HuH-7.5 (cell line): ENCODE results near the gene PCBP2.
A peak's percentile ranks its signal among the peaks of the same experiment; 100 is the strongest.
"Not testable (repeated sequence)": the region's sequence is repeated elsewhere in the genome, so short reads cannot be mapped to it uniquely, and the experiment has no call there.

Experiments used
- DNase-seq: peaks from one replicate; pipeline ENCODE4 v3.0.0; 2011; ENCODE audit warnings: low spot score

PCBP2 gene

DNA sequence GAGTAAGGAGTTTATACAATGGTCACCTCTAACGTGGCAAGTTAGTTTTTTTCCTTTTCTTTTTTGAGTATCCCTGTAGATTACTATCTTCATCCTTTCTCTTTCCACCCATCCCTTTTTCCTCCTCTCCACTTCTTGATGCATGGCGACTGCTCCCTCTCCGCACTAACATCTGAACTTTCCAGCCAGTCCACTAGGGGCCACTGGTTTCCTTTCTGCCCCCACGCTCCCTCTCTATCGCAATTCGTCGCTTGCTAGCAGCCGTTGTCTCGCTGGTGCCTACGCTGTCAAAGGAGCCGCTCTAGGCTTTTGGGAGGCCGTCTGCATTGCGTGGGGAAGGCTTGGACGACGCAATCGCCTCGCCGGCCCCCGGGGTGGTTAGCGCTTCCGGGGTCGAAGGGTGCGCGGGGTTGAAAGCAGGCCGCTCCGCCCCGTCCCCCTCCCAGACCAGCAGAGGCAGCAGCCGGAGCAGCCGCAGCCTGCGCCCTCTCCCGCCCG lies at the start of gene PCBP2:
Gene PCBP2 (plus strand): TSS at position 442 of the 498 bp plus-strand sequence. CDS start 2,699 bp downstream, outside the sequence.
- DNase-seq, result peak; percentile 96

DNA sequence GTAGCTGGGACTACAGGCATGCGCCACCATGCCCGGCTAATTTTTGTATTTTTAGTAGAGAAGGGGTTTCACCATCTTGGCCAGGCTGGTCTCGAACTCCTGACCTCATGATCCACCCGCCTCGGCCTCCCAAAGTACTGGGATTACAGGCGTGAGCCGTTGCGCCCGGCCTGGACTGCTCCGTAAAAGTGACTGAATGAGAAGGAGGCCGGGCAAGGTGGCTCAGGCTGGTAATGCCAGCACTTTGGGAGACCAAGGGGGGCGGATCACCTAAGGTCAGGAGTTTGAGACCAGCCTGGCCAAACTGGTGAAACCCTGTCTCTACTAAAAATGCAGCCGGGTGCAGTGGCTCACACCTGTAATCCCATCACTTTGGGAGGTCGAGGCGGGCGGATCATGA lies 49.6 kb upstream of the PCBP2 start:
- not testable (repeated sequence) for DNase-seq

DNA sequence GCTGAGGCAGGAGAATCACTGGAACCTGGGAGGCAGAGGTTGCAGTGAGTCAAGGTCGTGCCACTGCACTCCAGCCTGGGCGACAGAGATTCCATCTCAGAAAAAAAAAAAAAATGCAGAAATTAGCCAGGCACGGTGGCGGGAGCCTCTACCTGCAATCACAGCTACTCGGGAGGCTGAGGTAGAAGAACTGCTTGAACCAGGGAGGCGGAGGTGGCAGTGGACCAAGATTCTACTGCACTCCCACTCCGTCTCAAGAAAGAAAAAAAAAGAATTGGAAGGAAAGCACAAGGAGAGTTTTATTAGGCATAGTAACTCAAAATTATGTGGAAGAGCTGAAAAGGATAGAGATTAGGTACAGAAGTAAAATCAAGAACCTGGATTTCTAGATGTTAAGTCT lies 49.0 kb upstream of the PCBP2 start:
- DNase-seq, result no peak

GRCh38 chr12:53410951-53411350 lies 41.0 kb upstream of the PCBP2 start:
- DNase-seq, result no peak

- DNase-seq, result no peak
Measured at GRCh38 chr12:53413485-53414204, 38.3 kb upstream of the PCBP2 start.

DNA sequence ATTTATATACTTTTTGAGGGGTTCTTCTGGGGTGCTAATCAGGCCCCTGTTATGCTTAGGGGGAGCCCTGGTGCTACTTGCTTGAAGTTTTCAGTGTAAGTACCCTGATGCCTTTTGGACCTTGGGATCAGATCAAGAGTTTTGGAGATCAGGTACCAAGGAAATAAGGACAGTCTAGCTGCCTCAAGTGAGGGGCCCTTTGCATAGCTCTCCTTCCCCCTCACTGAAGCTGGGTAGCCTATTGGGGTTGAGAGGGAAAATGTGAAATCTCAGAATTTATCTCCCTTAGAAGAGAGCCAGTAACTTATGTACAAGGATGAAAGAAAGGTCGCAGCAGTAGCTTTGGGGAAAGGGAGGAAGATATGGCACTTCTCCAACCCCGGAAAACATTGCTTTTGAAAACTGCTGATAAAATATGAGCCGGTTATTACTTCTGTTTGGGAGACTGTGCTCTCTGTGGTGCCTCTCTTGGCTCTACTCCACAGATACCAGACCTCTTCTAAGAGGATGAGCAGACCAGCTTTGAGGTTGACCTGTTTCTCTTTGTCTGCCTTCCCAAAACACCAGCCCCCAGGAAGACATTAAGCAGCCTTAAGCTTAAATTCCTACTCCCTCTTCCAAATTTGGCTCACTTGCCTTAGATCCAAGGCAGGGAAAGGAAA lies 37.0 kb upstream of the PCBP2 start:
- no peak for DNase-seq

GRCh38 chr12:53415752-53416389 lies 36.0 kb upstream of the PCBP2 start:
- DNase-seq, result not testable (repeated sequence)

DNA sequence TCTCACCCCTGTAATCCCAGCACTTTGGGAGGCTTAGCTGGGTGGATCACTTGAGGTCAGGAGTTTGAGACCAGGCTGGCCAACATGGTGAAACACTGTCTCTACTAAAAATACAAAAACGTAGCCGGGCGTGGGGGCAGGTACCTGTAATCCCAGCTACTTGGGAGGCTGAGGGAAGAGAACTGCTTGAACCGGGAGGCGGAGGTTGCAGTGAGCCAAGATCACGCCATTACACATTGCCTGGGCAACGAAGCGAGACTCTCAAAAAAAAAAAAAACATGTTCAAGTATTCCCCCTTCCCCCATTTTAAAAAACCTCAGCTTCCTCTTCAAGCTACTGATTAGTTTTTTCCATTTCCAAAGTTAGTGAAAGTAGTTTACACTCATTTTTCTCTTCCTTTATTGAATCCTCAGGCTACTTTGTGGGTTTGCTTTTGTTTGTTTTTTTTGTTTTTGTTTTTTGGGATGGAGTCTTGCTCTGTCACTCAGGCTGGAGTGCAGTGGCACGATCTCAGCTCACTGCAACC lies 34.5 kb upstream of the PCBP2 start:
- not testable (repeated sequence) for DNase-seq

DNA sequence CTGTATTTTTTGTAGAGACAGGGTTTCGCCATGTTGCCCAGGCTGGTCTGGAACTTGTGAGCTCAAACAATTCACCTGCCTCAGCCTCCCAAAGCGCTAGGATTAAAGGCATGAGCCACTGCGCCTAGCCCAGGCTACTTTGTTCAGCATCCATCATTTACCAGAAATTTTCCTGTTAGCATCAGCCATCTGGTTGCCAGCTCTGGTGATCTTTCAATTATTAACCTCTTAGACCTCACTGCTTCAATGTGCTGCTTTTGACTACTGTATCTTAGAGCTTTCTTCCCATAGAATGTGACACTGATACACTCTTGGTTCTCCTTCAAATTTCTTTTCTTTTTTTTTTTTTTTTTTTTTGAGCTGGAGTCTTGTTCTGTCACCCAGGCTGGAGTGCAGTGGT lies 33.7 kb upstream of the PCBP2 start:
- DNase-seq, result no peak

DNA sequence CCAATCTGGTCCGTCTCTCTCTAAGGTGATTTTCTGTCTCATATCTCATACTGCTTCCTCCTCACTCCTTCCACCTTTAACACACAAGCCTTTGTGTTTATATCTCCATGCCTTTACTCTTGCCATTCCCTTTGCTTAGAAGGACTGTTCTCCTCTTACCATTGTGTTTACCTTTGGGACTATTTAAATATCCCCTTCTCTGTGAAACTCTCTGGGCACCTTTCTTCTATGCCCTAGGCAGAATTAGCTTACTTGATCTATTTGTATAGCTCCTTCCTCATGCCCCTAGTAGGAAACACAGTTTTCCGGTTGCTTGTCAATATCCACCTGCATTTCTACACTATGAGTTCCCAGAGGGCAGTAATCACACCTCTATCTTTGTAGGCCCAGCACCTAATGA lies 32.1 kb upstream of the PCBP2 start:
- no peak for DNase-seq

DNA sequence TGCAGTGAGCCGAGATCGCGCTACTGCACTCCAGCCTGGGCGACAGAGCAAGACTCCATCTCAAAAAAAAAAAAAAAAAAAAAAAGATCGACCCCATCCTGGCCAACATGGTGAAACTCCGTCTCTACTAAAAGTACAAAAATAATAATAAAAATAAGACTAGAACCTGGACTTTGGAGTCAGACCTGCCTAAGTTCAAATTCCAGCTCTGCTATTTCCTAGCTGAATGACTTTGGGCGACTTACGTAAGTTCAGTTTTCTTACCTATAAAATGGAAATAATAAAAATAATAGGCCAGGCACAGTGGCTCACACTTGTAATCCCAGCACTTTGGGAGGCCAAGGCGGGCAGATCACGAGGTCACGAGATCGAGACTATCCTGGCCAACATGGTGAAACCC lies 29.7 kb upstream of the PCBP2 start:
- not testable (repeated sequence) for DNase-seq

DNA sequence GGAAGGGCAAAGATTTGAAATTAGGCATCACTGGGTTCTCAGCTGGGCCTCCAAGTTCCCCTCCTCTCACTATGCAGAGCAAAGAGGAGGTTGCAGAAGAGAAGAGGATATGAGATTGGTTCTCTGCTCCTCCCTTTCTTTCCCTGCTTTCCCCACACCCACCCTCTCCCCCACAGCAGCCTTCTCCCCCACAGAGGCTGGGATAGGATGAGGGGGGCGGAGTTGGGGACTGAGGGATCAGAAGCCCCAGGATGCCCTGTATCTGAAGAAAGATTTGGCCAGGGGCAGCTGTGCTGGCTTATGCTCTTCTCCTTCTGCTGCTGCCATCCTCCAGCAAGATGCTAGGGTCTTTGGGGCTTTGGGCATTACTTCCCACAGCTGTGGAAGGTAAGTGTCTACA lies 28.3 kb upstream of the PCBP2 start, which contains the start of gene AMHR2:
Gene AMHR2 (plus strand): TSS at position 259 of the 400 bp plus-strand sequence. CDS start 80 bp downstream, at position 339.
- no peak for DNase-seq

GRCh38 chr12:53424626-53425514 lies 27.0 kb upstream of the PCBP2 start:
- no peak for DNase-seq

DNA sequence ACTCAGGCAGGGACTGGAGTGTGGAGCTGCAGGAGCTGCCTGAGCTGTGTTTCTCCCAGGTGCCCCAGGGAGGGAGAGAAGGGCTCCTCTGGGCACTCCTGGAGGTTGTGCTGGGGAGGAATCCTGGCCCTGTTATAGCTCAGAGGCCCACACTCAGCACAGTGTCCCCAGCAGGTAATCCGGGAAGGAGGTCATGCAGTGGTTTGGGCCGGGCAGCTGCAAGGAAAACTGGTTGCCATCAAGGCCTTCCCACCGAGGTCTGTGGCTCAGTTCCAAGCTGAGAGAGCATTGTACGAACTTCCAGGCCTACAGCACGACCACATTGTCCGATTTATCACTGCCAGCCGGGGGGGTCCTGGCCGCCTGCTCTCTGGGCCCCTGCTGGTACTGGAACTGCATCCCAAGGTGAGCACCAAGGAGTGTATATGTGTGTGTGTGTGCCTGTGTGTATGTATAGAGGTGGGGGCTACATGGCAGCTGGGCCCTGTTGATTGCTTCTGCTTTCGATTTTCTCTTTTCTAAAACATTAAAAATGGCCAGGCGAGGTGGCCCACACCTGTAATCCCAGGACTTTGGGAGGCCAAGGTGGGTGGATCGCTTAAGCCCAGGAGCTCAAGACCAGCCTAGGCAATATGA lies 26.3 kb upstream of the PCBP2 start:
- no peak for DNase-seq

GRCh38 chr12:53427905-53428594 lies 23.9 kb upstream of the PCBP2 start:
- DNase-seq, result no peak

DNA sequence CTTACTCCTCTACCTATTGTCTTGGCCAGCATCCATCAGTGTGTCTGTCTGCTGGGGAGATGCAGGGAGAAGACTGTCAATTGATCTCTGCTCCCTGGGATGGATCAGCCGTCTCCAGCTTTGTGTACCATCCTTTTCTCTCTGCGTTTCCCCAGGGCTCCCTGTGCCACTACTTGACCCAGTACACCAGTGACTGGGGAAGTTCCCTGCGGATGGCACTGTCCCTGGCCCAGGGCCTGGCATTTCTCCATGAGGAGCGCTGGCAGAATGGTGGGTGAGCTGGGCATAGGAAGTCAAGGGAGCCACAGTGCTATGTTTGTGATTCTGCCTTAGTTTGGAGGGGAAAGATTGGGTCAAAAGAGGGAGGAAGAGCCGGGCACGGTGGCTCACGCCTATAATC lies 23.2 kb upstream of the PCBP2 start:
- no peak for DNase-seq

- no peak for DNase-seq
Measured at GRCh38 chr12:53430116-53430515, 21.8 kb upstream of the PCBP2 start.

GRCh38 chr12:53431187-53431586 lies 20.7 kb upstream of the PCBP2 start:
- DNase-seq, result no peak

GRCh38 chr12:53435326-53435725 lies 16.6 kb upstream of the PCBP2 start:
- not testable (repeated sequence) for DNase-seq

DNA sequence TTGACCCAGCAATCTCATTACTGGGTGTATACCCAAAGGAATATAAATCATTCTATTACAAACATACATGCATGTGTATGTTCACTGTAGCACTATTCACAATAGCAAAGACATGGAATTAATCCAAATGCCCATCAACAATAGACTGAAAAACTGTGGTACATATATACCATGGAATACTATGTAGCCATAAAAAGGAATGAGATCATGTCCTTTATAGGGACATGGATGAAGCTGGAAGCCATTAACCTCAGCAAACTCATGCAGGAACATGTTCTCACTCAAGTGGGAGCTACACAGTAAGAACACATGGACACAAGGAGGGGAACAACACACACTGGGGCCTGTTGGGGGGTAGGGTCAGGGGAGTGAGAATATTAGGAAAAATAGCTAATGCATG lies 12.3 kb upstream of the PCBP2 start:
- DNase-seq, result not testable (repeated sequence)
